Skin epidermis (tissue), 12 donors: ENCODE results near the gene FSTL5.
"Not testable (repeated sequence)": the region's sequence is repeated elsewhere in the genome, so short reads cannot be mapped to it uniquely, and the experiment has no call there.

Experiments used
- H3K27ac ChIP-seq, 21 experiments: fragments of 200-600 bp; sonication (generic) in 11 of 21; one replicate each; pipeline ENCODE4 v1.5.0; 2020; ENCODE audit warnings: mild to moderate bottlenecking in 3 of 21, inconsistent platforms in 2 of 21, moderate library complexity in 2 of 21
- H3K4me3 ChIP-seq, 7 experiments: fragments of 200-600 bp; sonication (generic) in 2 of 7; one replicate each; pipeline ENCODE4 v1.5.0; 2020; ENCODE audit warnings: inconsistent platforms in 2 of 7, mild to moderate bottlenecking in 2 of 7, moderate library complexity in 1 of 7

Gene FSTL5

DNA sequence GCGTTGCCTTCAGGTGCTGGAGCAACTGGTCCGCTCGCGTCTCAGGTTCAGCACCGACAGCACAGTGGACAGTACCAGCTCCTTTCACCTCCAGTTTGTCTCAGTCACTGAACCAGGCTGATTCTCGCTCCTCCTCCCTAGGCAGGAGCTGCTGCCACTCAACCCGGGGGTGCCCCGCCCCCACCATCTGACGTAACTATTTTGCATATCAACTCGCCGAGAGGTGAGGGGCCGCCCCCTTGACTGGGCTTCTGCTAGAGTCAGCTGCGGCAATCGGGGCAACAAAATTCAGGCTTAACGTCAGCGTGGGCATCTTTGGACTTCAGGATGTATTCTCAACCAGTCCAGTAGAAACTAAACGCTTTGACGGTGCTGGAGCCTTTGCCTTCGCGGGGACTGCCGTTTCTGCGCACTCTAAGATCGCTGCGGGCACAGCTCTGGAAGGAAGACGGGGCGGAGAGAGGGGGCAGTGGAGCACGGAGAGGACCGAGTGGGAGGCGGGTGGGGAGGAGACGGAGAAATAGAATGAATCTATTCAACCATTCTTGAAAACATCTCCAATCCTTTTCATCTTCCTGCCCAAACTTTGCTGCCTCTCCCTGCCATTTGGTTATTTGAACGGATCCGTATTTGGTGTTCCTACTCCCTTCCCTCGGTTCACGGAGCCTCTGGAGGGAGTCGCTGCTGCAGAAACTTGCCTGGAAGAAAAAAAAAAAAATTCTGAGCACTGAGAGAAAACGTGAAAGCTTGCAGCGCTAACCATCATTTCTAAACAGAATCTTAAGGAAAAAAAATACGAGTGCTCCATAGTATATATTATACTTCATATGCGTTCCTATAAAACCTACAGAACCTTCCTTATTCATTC is at the start of gene FSTL5:
Gene FSTL5 (minus strand): TSS at position 109 of the 868 bp plus-strand sequence. CDS start 52,604 bp downstream, outside the sequence.
- Histone ChIP-seq H3K4me3 (peak within 1 kb of the TSS in 2 of 7 experiments; percentile 8 to 21), H3K27ac (no peak within 1 kb of the TSS)

DNA sequence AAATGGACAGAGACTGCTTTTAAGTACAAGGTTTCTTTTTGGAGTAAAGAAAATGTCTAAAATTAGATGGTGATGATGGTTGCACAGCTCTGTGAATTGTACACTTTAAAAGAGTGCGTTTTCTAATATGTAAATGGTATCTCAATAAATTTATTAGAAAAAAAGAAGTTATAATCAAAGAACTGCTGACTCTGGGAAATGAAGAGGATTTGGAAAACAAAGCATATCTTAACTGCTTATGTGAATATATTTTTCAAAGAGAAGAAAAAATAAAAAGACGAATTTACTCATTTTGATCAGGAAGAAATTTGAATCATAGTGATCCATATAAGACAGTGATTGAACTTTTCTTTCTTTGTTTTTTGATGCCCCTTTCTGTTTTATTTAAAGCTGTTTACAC is 45.9 kb upstream of the FSTL5 start:
- H3K27ac ChIP-seq, result no peak overlapping the region
- no peak overlapping the region for H3K4me3 ChIP-seq

DNA sequence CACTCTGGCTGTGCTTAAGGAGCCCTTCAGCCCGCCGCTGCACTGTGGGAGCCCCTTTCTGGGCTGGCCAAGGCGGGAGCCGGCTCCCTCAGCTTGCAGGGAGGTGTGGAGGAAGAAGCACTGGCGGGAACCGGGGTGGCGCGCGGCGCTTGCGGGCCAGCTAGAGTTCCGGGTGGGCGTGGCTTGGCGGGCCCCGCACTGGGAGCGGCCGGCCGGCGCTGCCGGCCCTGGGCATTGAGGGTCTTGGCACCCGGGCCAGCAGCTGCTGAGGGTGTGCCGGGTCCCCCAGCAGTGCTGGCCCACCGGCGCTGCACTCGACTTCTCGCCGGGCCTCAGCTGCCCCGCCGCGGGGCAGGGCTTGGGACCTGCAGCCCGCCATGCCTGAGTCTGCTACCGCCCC is 39.7 kb upstream of the FSTL5 start:
- not testable (repeated sequence) for H3K4me3 ChIP-seq

DNA sequence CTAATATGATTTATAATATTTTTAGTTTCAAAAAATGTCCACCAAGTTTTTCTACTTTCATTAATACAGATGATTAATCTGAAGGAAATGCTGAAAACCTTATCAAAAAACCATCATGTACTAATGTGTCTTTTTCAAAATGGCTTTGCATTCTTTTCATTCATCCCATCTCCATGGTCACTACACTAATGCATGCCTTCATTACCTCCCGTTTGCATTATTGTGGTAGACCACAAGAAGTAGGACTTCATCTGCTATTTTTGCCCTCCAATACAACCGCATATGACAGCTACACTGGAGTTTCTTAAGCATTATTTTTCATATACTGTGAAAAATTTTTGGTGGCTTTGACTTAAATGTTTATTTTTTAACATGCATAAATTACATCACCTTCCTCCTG is 37.9 kb upstream of the FSTL5 start:
- no peak overlapping the region for H3K4me3 ChIP-seq
- no peak overlapping the region for H3K27ac ChIP-seq

More for the DNA sequence above, 39.7 kb upstream of the FSTL5 start:
- H3K27ac ChIP-seq, result not testable (repeated sequence)

GRCh38 chr4:162170509-162170908 is 6.7 kb upstream of the FSTL5 start:
- Histone ChIP-seq H3K4me3 (no peak overlapping the region), H3K27ac (no peak overlapping the region)

- Histone ChIP-seq H3K27ac (no peak overlapping the region), H3K4me3 (no peak overlapping the region)
These were observed 1.2 kb upstream of the FSTL5 start for GRCh38 chr4:162164906-162165510.

- no peak overlapping the region for H3K4me3 ChIP-seq
- H3K27ac ChIP-seq, result no peak overlapping the region
These were observed 1.1 kb downstream of the FSTL5 start for GRCh38 chr4:162162672-162163071.

GRCh38 chr4:162157241-162157640 is 6.6 kb downstream of the FSTL5 start:
- no peak overlapping the region for H3K4me3 ChIP-seq

GRCh38 chr4:162154862-162155540 is 8.8 kb downstream of the FSTL5 start:
- no peak overlapping the region for H3K4me3 ChIP-seq
- no peak overlapping the region for H3K27ac ChIP-seq

More at GRCh38 chr4:162157241-162157640, 6.6 kb downstream of the FSTL5 start:
- no peak overlapping the region for H3K27ac ChIP-seq

GRCh38 chr4:162151850-162152249 is 11.9 kb downstream of the FSTL5 start:
- Histone ChIP-seq H3K27ac (no peak overlapping the region), H3K4me3 (no peak overlapping the region)

DNA sequence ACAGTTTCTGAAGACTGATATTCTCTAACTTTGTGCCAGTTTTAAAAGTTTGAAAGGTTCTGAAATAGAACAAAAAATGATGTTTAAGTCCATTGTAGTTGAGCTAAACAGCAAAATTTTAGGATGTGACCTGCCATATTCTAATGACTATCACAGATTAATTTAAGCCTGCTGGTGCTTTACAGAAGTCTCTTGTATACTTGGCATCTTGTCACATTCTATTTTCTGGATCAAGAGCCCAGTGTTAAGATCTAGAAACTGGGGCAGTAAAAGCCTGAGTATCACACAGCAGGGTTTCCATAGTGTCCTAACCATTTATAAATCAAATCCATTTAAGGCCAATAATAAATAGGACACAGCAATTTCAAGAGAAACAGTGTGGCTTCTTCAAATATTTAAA is 12.4 kb downstream of the FSTL5 start:
- H3K27ac ChIP-seq, result no peak overlapping the region

DNA sequence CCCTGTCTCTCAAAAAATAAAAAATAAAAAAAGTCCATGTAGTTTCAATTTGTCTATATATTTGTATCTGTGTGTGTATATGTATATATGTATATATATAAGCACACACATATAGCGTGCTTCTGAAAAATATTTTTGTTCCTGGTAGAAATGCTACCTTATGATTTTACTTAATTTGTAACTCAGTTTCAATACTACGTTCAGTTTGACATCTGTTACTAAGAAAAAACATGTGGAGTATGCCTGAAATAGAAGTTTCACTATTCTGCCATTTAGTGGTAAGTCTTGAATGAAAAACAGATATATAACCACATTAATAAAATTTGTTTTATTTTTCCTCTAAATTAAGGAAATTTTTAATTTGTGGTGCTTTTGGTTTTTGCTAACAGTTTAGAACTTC is 14.2 kb downstream of the FSTL5 start:
- H3K4me3 ChIP-seq, result no peak overlapping the region

More for the DNA sequence above, 12.4 kb downstream of the FSTL5 start:
- no peak overlapping the region for H3K4me3 ChIP-seq

GRCh38 chr4:162140051-162140683 is 23.6 kb downstream of the FSTL5 start:
- Histone ChIP-seq H3K4me3 (no peak overlapping the region), H3K27ac (no peak overlapping the region)

More for the DNA sequence above, 14.2 kb downstream of the FSTL5 start:
- no peak overlapping the region for H3K27ac ChIP-seq

DNA sequence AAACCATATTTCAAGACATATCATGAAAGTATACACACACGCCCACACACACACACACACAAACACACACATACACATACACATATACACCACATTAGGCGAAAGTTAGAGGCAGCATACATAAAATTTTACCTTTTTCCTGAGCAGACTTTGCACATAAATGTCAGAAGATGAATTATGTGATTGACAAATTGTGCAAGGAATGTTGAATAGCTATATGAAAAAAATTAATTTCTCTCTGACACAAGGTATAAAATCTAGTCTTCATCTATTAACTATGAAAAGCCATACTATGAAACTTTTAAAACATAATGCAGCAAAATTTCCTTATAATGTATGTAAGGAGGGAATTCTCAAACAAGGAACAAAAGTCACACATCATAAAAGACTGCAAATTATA is 24.4 kb downstream of the FSTL5 start:
- no peak overlapping the region for H3K4me3 ChIP-seq

DNA sequence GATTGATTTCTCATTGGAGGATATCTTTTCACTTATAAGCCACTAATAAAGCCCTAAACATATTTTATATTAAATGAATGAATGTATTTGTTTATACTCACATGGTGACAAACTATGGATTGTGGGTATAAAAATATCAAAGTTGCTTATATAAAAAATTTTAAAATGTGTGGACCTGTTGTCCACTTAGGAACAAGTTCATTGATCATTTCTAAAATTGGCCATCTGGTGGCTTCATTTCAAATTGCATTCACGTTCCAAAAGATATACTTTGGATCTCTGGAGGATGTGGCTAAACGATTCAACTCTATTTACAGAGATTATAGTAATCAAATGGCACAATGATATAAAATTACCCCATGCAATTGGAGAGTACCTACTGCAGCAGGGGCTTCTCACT is 32.5 kb downstream of the FSTL5 start:
- H3K4me3 ChIP-seq, result no peak overlapping the region
- H3K27ac ChIP-seq, result no peak overlapping the region

More for the DNA sequence above, 24.4 kb downstream of the FSTL5 start:
- H3K27ac ChIP-seq, result no peak overlapping the region

- H3K4me3 ChIP-seq, result no peak overlapping the region
- H3K27ac ChIP-seq, result no peak overlapping the region
These were observed 37.1 kb downstream of the FSTL5 start for GRCh38 chr4:162126729-162127128.

GRCh38 chr4:162117051-162117450 is 46.7 kb downstream of the FSTL5 start:
- no peak overlapping the region for H3K4me3 ChIP-seq
- H3K27ac ChIP-seq, result no peak overlapping the region

- Histone ChIP-seq H3K4me3 (no peak overlapping the region), H3K27ac (no peak overlapping the region)
These were observed 47.6 kb downstream of the FSTL5 start for GRCh38 chr4:162116095-162116779.

GRCh38 chr4:162115333-162115732 is 48.5 kb downstream of the FSTL5 start:
- H3K27ac ChIP-seq, result no peak overlapping the region
- no peak overlapping the region for H3K4me3 ChIP-seq

GRCh38 chr4:162111078-162111477 is 52.7 kb downstream of the FSTL5 start:
- no peak overlapping the region for H3K27ac ChIP-seq
- no peak overlapping the region for H3K4me3 ChIP-seq
